ENCODE data around the gene NPM1. TPM values are rescaled to one million over a fixed set of nuclear protein-coding genes. Genes with fewer than 3 reads are reported as not detected.

NPM1 gene
- total RNA-seq, 1 experiment from 2014 or later = 2,112 TPM

GRCh38 chr5:171428168-171428696, 40.6 kb downstream of the NPM1 start:
- Mint-ChIP-seq H3K27me3 (ENCODE audit: insufficient read depth, unreplicated experiment) (no peaks in the 10 kb centered on the region), H3K4me3 (ENCODE audit: unreplicated experiment) (no peak overlapping the region), H3K9me3 (ENCODE audit: unreplicated experiment) (no peaks in the 10 kb centered on the region), H3K27ac (ENCODE audit: unreplicated experiment) (no peak overlapping the region), H3K36me3 (ENCODE audit: insufficient read depth, unreplicated experiment) (peaks cover 10% of the 10 kb centered on the region), H3K4me1 (ENCODE audit: low read depth, unreplicated experiment) (peaks cover 10% of the 10 kb centered on the region)
- no peak for TF ChIP-seq CTCF (IDR thresholded peaks at IDR 0.05; ENCODE audit: insufficient read depth in 1 of 2, low read depth in 1 of 2, low read length in 1 of 2, severe bottlenecking in 1 of 2, unreplicated experiment in 1 of 2)
- H3K27me3 ChIP-seq (replicated peaks; ENCODE audit: control insufficient read depth, insufficient read depth, low read length) = no peaks in the 10 kb centered on the region
- no peak overlapping the region for H3K4me3 ChIP-seq (ENCODE audit: low read depth, low read length)
- peak in 1 of 2 experiments; percentile 16 for DNase-seq
- H3K9me3 ChIP-seq = no peaks in the 10 kb centered on the region
- CTCF ChIA-PET = no interaction called here
- H3K36me3 ChIP-seq (ENCODE audit: control insufficient read depth, insufficient read depth, low read length) = no peaks in the 10 kb centered on the region
- intact Hi-C loops (cut with micrococcal nuclease; ENCODE audit: unreplicated experiment) = no loop called here
- POLR2A ChIA-PET = no interaction called here
- BruUV-seq (replicated peaks) = no TSS peak
- peaks cover 24% of the 10 kb centered on the region for H3K4me1 ChIP-seq

DNA sequence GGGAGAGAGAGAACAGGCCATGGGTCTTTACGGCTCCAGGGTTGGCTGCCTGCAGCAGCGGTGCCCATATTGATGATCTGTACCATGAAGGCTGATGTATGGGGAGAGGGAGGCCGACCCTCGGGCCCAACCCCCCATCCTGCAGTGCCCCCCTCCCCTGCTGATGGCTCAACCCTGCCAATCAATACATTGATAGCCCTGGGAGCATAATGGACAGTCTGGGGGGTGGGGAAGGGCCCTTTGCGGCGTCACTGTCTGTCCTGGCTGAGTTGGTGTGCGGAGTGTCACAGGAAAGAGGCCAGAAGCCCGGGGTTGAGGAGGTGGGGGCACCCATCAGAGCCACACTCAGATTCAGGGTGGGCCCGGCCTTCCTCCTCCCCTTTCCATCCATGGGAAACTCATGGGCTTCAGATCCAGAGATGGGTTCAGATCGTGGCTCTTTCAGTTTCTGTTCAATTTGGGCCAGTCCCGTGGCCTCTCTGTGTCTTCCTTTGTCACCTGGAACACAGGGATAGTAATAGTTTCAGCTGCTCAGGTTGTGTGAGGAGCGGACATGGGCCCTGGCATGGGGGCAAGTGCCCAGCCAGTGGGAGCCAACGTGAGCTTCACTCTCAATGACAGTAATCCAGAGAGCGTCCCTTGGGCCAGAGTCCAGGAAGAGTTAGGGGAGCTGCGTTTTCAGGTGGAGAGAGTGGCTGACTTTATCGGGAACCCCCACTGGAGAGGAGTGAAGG, 41.3 kb downstream of the NPM1 start:
- ChIA-PET CTCF (no interaction called here), POLR2A (interaction anchor here (0.6 kb wide), 1 partner anchor 35 kb away, joined by 3 read pairs; no protein-coding TSS in a partner anchor)
- DNase-seq = peak in 1 of 2 experiments; percentile 15
- no peaks in the 10 kb centered on the region for H3K9me3 Mint-ChIP-seq (ENCODE audit: unreplicated experiment)
- peak overlapping the region; percentile 46 for H3K27ac Mint-ChIP-seq (ENCODE audit: unreplicated experiment)
- H3K4me1 Mint-ChIP-seq (ENCODE audit: low read depth, unreplicated experiment) = peaks cover 9% of the 10 kb centered on the region
- no peak overlapping the region for H3K4me3 ChIP-seq (ENCODE audit: low read depth, low read length)
- peaks cover 12% of the 10 kb centered on the region for H3K36me3 Mint-ChIP-seq (ENCODE audit: insufficient read depth, unreplicated experiment)
- H3K27me3 Mint-ChIP-seq (ENCODE audit: insufficient read depth, unreplicated experiment) = no peaks in the 10 kb centered on the region
- BruUV-seq (replicated peaks) = no TSS peak
- TF ChIP-seq CTCF (IDR thresholded peaks at IDR 0.05; ENCODE audit: insufficient read depth in 1 of 2, low read depth in 1 of 2, low read length in 1 of 2, severe bottlenecking in 1 of 2, unreplicated experiment in 1 of 2) = no peak
- H3K27me3 ChIP-seq (replicated peaks; ENCODE audit: control insufficient read depth, insufficient read depth, low read length) = no peaks in the 10 kb centered on the region
- no peak overlapping the region for H3K4me3 Mint-ChIP-seq (ENCODE audit: unreplicated experiment)
- no peaks in the 10 kb centered on the region for H3K36me3 ChIP-seq (ENCODE audit: control insufficient read depth, insufficient read depth, low read length)
- intact Hi-C loops (cut with micrococcal nuclease; ENCODE audit: unreplicated experiment) = no loop called here
- no peaks in the 10 kb centered on the region for H3K9me3 ChIP-seq
- H3K4me1 ChIP-seq = peaks cover 22% of the 10 kb centered on the region

DNA sequence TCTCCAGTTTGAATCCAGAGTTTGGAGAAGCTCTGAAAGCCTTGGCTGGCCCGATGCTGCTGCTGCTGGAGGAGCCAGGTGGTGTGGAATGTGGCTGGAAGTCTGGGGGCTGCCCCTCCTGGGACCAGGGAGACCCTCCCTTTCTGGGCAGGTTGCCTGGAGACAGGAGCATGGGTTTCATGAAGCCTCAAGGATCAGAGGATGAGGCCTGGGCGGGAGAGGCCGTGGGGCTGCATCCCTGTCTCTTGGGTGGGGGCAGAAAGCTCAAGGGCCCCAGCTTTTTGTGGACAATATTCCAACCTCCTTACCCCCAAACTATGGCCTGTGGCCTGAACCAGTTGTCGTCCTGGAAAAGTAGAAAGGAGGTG, 41.9 kb downstream of the NPM1 start:
- intact Hi-C loops (cut with micrococcal nuclease; ENCODE audit: unreplicated experiment) = no loop called here
- no peaks in the 10 kb centered on the region for H3K9me3 ChIP-seq
- Mint-ChIP-seq H3K4me3 (ENCODE audit: unreplicated experiment) (no peak overlapping the region), H3K36me3 (ENCODE audit: insufficient read depth, unreplicated experiment) (peaks cover 12% of the 10 kb centered on the region), H3K27me3 (ENCODE audit: insufficient read depth, unreplicated experiment) (no peaks in the 10 kb centered on the region), H3K4me1 (ENCODE audit: low read depth, unreplicated experiment) (peaks cover 3% of the 10 kb centered on the region), H3K9me3 (ENCODE audit: unreplicated experiment) (no peaks in the 10 kb centered on the region), H3K27ac (ENCODE audit: unreplicated experiment) (peak overlapping the region; percentile 46)
- POLR2A ChIA-PET = interaction anchor here (0.6 kb wide), 1 partner anchor 35 kb away, joined by 3 read pairs; no protein-coding TSS in a partner anchor
- no peak for TF ChIP-seq CTCF (IDR thresholded peaks at IDR 0.05; ENCODE audit: insufficient read depth in 1 of 2, low read depth in 1 of 2, low read length in 1 of 2, severe bottlenecking in 1 of 2, unreplicated experiment in 1 of 2)
- H3K27me3 ChIP-seq (replicated peaks; ENCODE audit: control insufficient read depth, insufficient read depth, low read length) = no peaks in the 10 kb centered on the region
- CTCF ChIA-PET = no interaction called here
- H3K4me1 ChIP-seq = peaks cover 16% of the 10 kb centered on the region
- no peak overlapping the region for H3K4me3 ChIP-seq (ENCODE audit: low read depth, low read length)
- no TSS peak for BruUV-seq (replicated peaks)
- no peaks in the 10 kb centered on the region for H3K36me3 ChIP-seq (ENCODE audit: control insufficient read depth, insufficient read depth, low read length)
- DNase-seq = peak in 1 of 2 experiments; percentile 27

All from Caco-2 (cell line).